ENCODE results near the gene CLDN34.
A peak's percentile ranks its signal among the peaks of the same experiment; 100 is the strongest.

- TF ChIP-seq CTCF (IDR thresholded peaks at IDR 0.05), result no peak
- peak; percentile 72 to 77 for TF ChIP-seq POLR2A (IDR thresholded peaks at IDR 0.05)
Observed at GRCh38 chrX:10014462-10015354, 47.5 kb downstream of the CLDN34 start.
